WTC11 (cell line): ENCODE data around the gene TEX55. TPM values are rescaled to one million over a fixed set of nuclear protein-coding genes. Genes with fewer than 3 reads are reported as not detected.

ENCODE experiments used
- ATAC-seq: fragments of 200-7000 bp; cut with Tn5 transposase; 2 replicates; pipeline ENCODE4 v1.10.0; 2021; ENCODE audit warnings: mild to moderate bottlenecking, moderate library complexity
- CTCF ChIA-PET: fragments of 300-600 bp; sonication (Branson Sonifier 250); formaldehyde crosslinking; loops from one replicate; lab custom pipeline; 2021; ENCODE audit warnings: antibody characterized with exemption; lab: Charles Lee
- POLR2A ChIA-PET: fragments of 350-600 bp; sonication (Branson Sonifier 250); formaldehyde crosslinking; loops from one replicate; lab custom pipeline; 2021; ENCODE audit warnings: antibody characterized with exemption; lab: Charles Lee
- DNase-seq: peaks from one replicate; pipeline ENCODE4 v3.0.0; 2021; ENCODE audit warnings: low spot score
- H3K27ac Mint-ChIP-seq: 2 replicates; pipeline ENCODE4 v1.8.0; 2021; ENCODE audit warnings: mixed read lengths
- H3K27me3 Mint-ChIP-seq: 2 replicates; pipeline ENCODE4 v1.8.0; 2021; ENCODE audit warnings: low read depth, mild to moderate bottlenecking, moderate library complexity, mixed read lengths
- H3K36me3 Mint-ChIP-seq: 2 replicates; pipeline ENCODE4 v1.8.0; 2021; ENCODE audit warnings: mixed read lengths
- H3K4me1 Mint-ChIP-seq: 2 replicates; pipeline ENCODE4 v1.8.0; 2022; ENCODE audit warnings: mixed read lengths
- H3K4me3 Mint-ChIP-seq: 2 replicates; pipeline ENCODE4 v1.8.0; 2021; ENCODE audit warnings: mild to moderate bottlenecking, moderate library complexity, mixed read lengths
- H3K9me3 Mint-ChIP-seq: 2 replicates; pipeline ENCODE4 v1.8.0; 2021; ENCODE audit warnings: mixed read lengths
- CBFB ChIP-seq: sonication (generic); formaldehyde crosslinking; IDR thresholded peaks from 2 replicates; pipeline ENCODE4 v1.8.1; 2022; ENCODE audit warnings: mild to moderate bottlenecking, low read depth, missing genetic modification reagents
- CDX4 ChIP-seq: fragments of 250-450 bp; sonication (Bioruptor Pico); IDR thresholded peaks from 2 replicates; pipeline ENCODE4 v1.9.0; 2021; ENCODE audit warnings: moderate library complexity, mild to moderate bottlenecking, inconsistent platforms, borderline replicate concordance
- CREM ChIP-seq: sonication (generic); formaldehyde crosslinking; IDR thresholded peaks from 2 replicates; pipeline ENCODE4 v1.8.1; 2022; ENCODE audit warnings: mild to moderate bottlenecking, missing genetic modification reagents, moderate library complexity
- E2F1 ChIP-seq: sonication (generic); formaldehyde crosslinking; IDR thresholded peaks from 2 replicates; pipeline ENCODE4 v1.8.0; 2022; ENCODE audit warnings: mild to moderate bottlenecking, missing genetic modification reagents
- ELF4 ChIP-seq: sonication (generic); formaldehyde crosslinking; IDR thresholded peaks from 2 replicates; pipeline ENCODE4 v1.8.1; 2022; ENCODE audit warnings: low read depth, mild to moderate bottlenecking, moderate library complexity, missing genetic modification reagents
- EMX1 ChIP-seq: fragments of 250-450 bp; sonication (Bioruptor Pico); IDR thresholded peaks from 2 replicates; pipeline ENCODE4 v1.8.0; 2021; ENCODE audit warnings: mild to moderate bottlenecking
- ERG ChIP-seq: fragments of 250-450 bp; sonication (Bioruptor Pico); IDR thresholded peaks from 2 replicates; pipeline ENCODE4 v1.8.0; 2021; ENCODE audit warnings: mild to moderate bottlenecking
- ESRRA ChIP-seq: sonication (generic); formaldehyde crosslinking; IDR thresholded peaks from 2 replicates; pipeline ENCODE4 v1.8.1; 2022; ENCODE audit warnings: mild to moderate bottlenecking, missing genetic modification reagents, borderline replicate concordance
- ETV6 ChIP-seq: sonication (generic); formaldehyde crosslinking; IDR thresholded peaks from 2 replicates; pipeline ENCODE4 v1.8.1; 2022; ENCODE audit warnings: mild to moderate bottlenecking, missing genetic modification reagents
- GABPB1 ChIP-seq: sonication (generic); formaldehyde crosslinking; IDR thresholded peaks from 2 replicates; pipeline ENCODE4 v1.8.1; 2023; ENCODE audit warnings: mild to moderate bottlenecking, missing genetic modification reagents
- GRHL2 ChIP-seq: fragments of 250-450 bp; sonication (Bioruptor Pico); IDR thresholded peaks from 2 replicates; pipeline ENCODE4 v1.8.0; 2022; ENCODE audit warnings: mild to moderate bottlenecking, moderate library complexity; ENCODE audit not compliant: insufficient replicate concordance, severe bottlenecking
- GTF2I ChIP-seq: fragments of 250-450 bp; sonication (Bioruptor Pico); conservative IDR thresholded peaks from 2 replicates; pipeline ENCODE4 v1.4.0; 2021; ENCODE audit warnings: mild to moderate bottlenecking
- HMGXB4 ChIP-seq: sonication (generic); formaldehyde crosslinking; IDR thresholded peaks from 2 replicates; pipeline ENCODE4 v1.8.1; 2023; ENCODE audit warnings: mild to moderate bottlenecking, moderate library complexity, missing genetic modification reagents
- KAT7 ChIP-seq: sonication (generic); formaldehyde crosslinking; IDR thresholded peaks from 2 replicates; pipeline ENCODE4 v1.8.1; 2023; ENCODE audit warnings: missing genetic modification reagents, mild to moderate bottlenecking, borderline replicate concordance
- NFATC4 ChIP-seq: fragments of 250-450 bp; sonication (Bioruptor Pico); IDR thresholded peaks from 2 replicates; pipeline ENCODE4 v1.9.0; 2021; ENCODE audit warnings: mild to moderate bottlenecking
- NR2C2 ChIP-seq: sonication (generic); formaldehyde crosslinking; IDR thresholded peaks from 2 replicates; pipeline ENCODE4 v1.8.0; 2022; ENCODE audit warnings: mild to moderate bottlenecking, missing genetic modification reagents
- NR3C1 ChIP-seq: sonication (generic); formaldehyde crosslinking; conservative IDR thresholded peaks from 2 replicates; pipeline ENCODE4 v1.8.1; 2023; ENCODE audit warnings: low read depth, mild to moderate bottlenecking, missing genetic modification reagents
- PREB ChIP-seq: sonication (generic); formaldehyde crosslinking; IDR thresholded peaks from 2 replicates; pipeline ENCODE4 v1.8.1; 2022; ENCODE audit warnings: mild to moderate bottlenecking, missing genetic modification reagents, moderate library complexity, borderline replicate concordance
- SMAD3 ChIP-seq: sonication (generic); formaldehyde crosslinking; IDR thresholded peaks from 2 replicates; pipeline ENCODE4 v1.8.0; 2022; ENCODE audit warnings: missing genetic modification reagents, mild to moderate bottlenecking, borderline replicate concordance
- STAT6 ChIP-seq: sonication (generic); formaldehyde crosslinking; conservative IDR thresholded peaks from 2 replicates; pipeline ENCODE4 v1.8.1; 2023; ENCODE audit warnings: mild to moderate bottlenecking, low read depth, missing genetic modification reagents, moderate library complexity
- TEAD4 ChIP-seq: sonication (generic); formaldehyde crosslinking; IDR thresholded peaks from 2 replicates; pipeline ENCODE4 v1.8.0; 2022; ENCODE audit warnings: mild to moderate bottlenecking, missing genetic modification reagents
- USF2 ChIP-seq: sonication (generic); formaldehyde crosslinking; IDR thresholded peaks from 2 replicates; pipeline ENCODE4 v1.8.1; 2023; ENCODE audit warnings: mild to moderate bottlenecking, missing genetic modification reagents, moderate library complexity
- ZNF423 ChIP-seq: fragments of 250-450 bp; sonication (Bioruptor Pico); IDR thresholded peaks from 2 replicates; pipeline ENCODE4 v2.1.2; 2022; ENCODE audit warnings: mild to moderate bottlenecking, moderate library complexity
- total RNA-seq: library from RNA; stranded (reverse); gene quantifications from 3 replicates; pipeline ENCODE4 v1.2.3, GENCODE V29; 2021

Gene TEX55
- total RNA-seq, 1 experiment from 2014 or later, result not detected

- POLR2A ChIA-PET, result no interaction called here
- H3K36me3 Mint-ChIP-seq, result peaks cover 14% of the 10 kb centered on the region
- ATAC-seq (no peak), DNase-seq (no peak)
- H3K27ac Mint-ChIP-seq, result no peak overlapping the region
- CTCF ChIA-PET, result no interaction called here
- H3K9me3 Mint-ChIP-seq, result peaks cover 38% of the 10 kb centered on the region
- no peak overlapping the region for H3K4me3 Mint-ChIP-seq
- H3K4me1 Mint-ChIP-seq, result no peaks in the 10 kb centered on the region
- peaks cover 8% of the 10 kb centered on the region; the same call in 1 of the 2 replicates for H3K27me3 Mint-ChIP-seq
- no peak for TF ChIP-seq EMX1
- no peak for TF ChIP-seq TEAD4 (CRISPR knock-in tag)
- no peak for TF ChIP-seq CREM
- TF ChIP-seq ESRRA (CRISPR knock-in tag), result no peak
- no peak for TF ChIP-seq GTF2I (CRISPR knock-in tag)
- TF ChIP-seq ELF4, result no peak
Measured at GRCh38 chr3:119157971-119158370, 12.0 kb downstream of the TEX55 start.

GRCh38 chr3:119160361-119160760, 14.4 kb downstream of the TEX55 start:
- H3K4me3 Mint-ChIP-seq, result no peak overlapping the region
- TF ChIP-seq KAT7 (CRISPR knock-in tag) (no peak), NFATC4 (no peak), USF2 (CRISPR knock-in tag) (no peak), E2F1 (CRISPR knock-in tag) (no peak), ETV6 (no peak), GRHL2 (CRISPR knock-in tag) (no peak), ERG (CRISPR knock-in tag) (no peak), CDX4 (CRISPR knock-in tag) (no peak), GABPB1 (no peak), CBFB (CRISPR knock-in tag) (no peak)
- ChIA-PET POLR2A (no interaction called here), CTCF (no interaction called here)
- H3K27me3 Mint-ChIP-seq, result no peaks in the 10 kb centered on the region
- no peak overlapping the region for H3K27ac Mint-ChIP-seq
- no peak for ATAC-seq
- DNase-seq, result no peak
- H3K36me3 Mint-ChIP-seq, result peaks cover 22% of the 10 kb centered on the region
- H3K9me3 Mint-ChIP-seq, result peaks cover 39% of the 10 kb centered on the region
- no peaks in the 10 kb centered on the region for H3K4me1 Mint-ChIP-seq

- ChIA-PET CTCF (no interaction called here), POLR2A (no interaction called here)
- no peaks in the 10 kb centered on the region for H3K4me1 Mint-ChIP-seq
- no peak for ATAC-seq
- H3K27ac Mint-ChIP-seq, result no peak overlapping the region
- peaks cover 3% of the 10 kb centered on the region; the same call in 1 of the 2 replicates for H3K27me3 Mint-ChIP-seq
- H3K4me3 Mint-ChIP-seq, result no peak overlapping the region
- peaks cover 40% of the 10 kb centered on the region for H3K9me3 Mint-ChIP-seq
- H3K36me3 Mint-ChIP-seq, result peaks cover 27% of the 10 kb centered on the region
- DNase-seq, result no peak
- no peak for TF ChIP-seq ZNF423 (CRISPR knock-in tag)
- TF ChIP-seq PREB (CRISPR knock-in tag), result no peak
- no peak for TF ChIP-seq SMAD3
- TF ChIP-seq HMGXB4 (CRISPR knock-in tag), result no peak
- TF ChIP-seq STAT6 (CRISPR knock-in tag), result no peak
- no peak for TF ChIP-seq NR3C1 (CRISPR knock-in tag)
- no peak for TF ChIP-seq NR2C2 (CRISPR knock-in tag)
Measured at GRCh38 chr3:119160815-119161214, 14.8 kb downstream of the TEX55 start.
